ENCODE data around the gene FKBP14. TPM values are rescaled to one million over a fixed set of nuclear protein-coding genes. Genes with fewer than 3 reads are reported as not detected.
"Not testable (repeated sequence)": the region's sequence is repeated elsewhere in the genome, so short reads cannot be mapped to it uniquely, and the experiment has no call there.

FKBP14 gene, protein sequence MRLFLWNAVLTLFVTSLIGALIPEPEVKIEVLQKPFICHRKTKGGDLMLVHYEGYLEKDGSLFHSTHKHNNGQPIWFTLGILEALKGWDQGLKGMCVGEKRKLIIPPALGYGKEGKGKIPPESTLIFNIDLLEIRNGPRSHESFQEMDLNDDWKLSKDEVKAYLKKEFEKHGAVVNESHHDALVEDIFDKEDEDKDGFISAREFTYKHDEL
- 1 to 10 TPM; 1.5 to 3.3 (median 2.4) TPM for polyA plus RNA-seq (ENCODE audit: low read depth in 6 of 6)

DNA sequence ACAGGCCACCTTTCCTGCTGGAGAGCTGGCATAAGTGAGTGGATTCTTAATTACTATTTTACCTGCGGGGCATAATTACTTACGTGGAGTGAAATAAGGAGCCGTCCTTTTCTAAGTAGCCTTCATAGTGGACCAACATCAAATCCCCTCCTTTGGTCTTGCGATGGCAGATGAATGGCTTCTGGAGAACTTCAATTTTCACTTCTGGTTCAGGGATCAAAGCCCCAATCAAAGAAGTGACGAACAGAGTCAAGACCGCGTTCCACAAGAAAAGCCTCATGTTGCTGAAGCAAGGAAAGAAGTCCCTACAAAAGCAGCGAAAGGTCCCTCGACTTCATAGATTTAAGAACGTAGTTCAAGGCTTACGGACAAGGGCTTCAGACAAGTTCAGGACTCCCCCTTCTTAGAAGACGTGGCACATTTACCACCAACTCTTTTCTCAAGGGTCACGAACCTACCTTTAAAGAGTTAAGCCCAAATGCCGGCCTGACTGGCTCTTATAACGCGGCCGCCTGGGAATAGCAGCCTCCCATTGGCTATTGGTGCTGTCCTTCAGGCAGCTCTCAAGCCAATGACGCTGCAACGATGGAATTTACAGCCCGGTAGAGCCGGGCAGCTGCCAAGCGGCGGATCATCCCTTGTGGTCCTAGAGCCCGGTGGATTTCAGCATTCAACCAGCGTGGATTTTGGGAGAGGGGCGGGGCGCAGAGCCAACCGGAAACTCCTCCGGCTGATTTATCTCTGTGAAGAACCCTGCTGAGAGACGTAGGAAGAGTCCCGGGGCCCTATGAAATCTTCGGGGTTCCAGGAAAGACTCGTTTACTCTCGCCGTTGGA, at the start of gene FKBP14:
TSS of gene FKBP14 (minus strand) at position 474 of the 836 bp plus-strand sequence. CDS start at position 280, 194 bp downstream.
- Mint-ChIP-seq H3K9me3 (no peaks in the 10 kb centered on the region), H3K27me3 (no peaks in the 10 kb centered on the region), H3K4me1 (peaks cover 24 to 33% (median 28%) of the 10 kb centered on the region in 3 donors), H3K36me3 (no peaks in the 10 kb centered on the region), H3K27ac (peak within 1 kb of the TSS; percentile 91 to 97 (median 96)), H3K4me3 (peak within 1 kb of the TSS in 4 of 8 donors; percentile 53 to 99 (median 96))
- ATAC-seq (ENCODE audit: low read depth in 2 of 2), result peak; percentile 78 to 81
- DNase-seq, result peak; percentile 88

DNA sequence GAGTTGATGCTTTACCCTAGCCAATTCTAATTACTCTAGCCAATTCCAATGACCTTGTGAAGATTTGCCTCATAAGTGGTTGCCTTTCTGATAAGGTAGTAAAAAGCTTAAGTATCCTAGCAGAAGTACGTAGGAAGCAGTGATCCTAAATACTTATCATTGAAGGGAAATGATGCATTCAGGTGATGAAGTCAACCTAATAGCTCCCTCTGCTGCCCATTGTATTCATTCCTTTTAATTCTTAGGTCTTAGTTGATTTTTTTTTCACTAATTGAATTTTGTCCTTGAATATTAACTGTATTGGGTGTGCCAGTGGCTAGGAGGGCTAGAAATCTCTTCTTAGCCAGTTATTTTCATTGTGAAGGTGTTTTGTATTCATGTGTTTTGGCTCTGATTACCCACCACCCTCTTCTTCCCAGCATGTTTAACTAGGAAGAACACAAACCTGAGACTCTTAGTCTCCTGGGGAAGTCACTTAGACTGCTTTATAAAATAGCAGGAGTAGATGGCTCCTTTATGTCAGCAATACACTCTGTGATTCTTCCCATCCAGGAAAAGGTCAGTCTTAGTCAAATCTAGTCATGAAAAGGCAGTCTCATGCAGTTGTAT, 48.0 kb upstream of the FKBP14 start:
- Mint-ChIP-seq H3K4me1 (no peaks in the 10 kb centered on the region), H3K27ac (no peak overlapping the region), H3K27me3 (no peaks in the 10 kb centered on the region), H3K4me3 (no peak overlapping the region), H3K9me3 (no peaks in the 10 kb centered on the region), H3K36me3 (peaks cover 8 to 10% of the 10 kb centered on the region in 2 donors)
- ATAC-seq (ENCODE audit: low read depth in 2 of 2) (no peak), DNase-seq (peak; percentile 3)

DNA sequence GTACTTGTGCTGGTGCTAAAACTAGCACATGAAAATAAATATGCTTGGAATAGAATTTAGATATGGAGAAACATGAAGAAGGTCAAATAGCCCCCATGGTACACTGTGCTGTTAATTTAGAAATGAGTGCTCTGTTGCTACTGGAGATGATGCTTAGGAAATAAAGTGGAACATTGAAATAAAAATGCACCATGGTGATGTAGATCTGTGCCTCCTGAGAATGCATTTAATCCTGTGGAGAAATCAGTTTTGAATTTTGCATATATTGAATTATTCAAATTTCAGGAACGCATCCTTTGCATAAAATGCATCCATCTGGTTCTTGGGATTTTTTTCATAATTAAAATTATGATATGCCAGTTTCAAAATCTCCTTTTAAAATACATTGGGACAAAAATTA, 46.2 kb upstream of the FKBP14 start:
- no peaks in the 10 kb centered on the region for H3K4me1 Mint-ChIP-seq
- H3K9me3 Mint-ChIP-seq, result no peaks in the 10 kb centered on the region
- no peaks in the 10 kb centered on the region for H3K27me3 Mint-ChIP-seq
- DNase-seq (no peak), ATAC-seq (ENCODE audit: low read depth in 2 of 2) (no peak)
- H3K27ac Mint-ChIP-seq, result peak overlapping the region in 1 of 6 donors; percentile 58
- no peak overlapping the region for H3K4me3 Mint-ChIP-seq
- H3K36me3 Mint-ChIP-seq, result peaks cover 7 to 8% of the 10 kb centered on the region in 2 donors

DNA sequence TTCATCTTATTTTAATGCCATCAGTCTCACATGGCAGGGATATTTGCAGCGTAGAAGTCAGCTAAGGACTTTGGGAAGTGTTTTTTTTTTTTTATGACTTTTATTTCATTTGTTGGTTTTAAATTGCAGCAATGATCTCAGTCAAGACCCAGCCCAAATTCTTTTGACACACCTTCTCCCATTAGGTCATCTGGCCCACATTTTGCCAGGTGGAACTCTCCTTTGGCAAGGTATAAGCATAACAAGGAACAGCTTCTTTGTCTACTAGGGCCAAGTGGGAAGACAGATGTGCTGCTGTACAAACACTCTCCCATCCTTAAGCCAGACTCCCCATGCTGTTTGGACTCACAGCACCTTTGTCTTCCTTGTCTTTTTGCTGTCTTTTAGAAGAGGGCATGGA, 43.5 kb upstream of the FKBP14 start:
- DNase-seq, result no peak
- Mint-ChIP-seq H3K4me1 (no peaks in the 10 kb centered on the region), H3K4me3 (no peak overlapping the region), H3K27me3 (no peaks in the 10 kb centered on the region), H3K36me3 (peaks cover 8 to 9% of the 10 kb centered on the region in 2 donors), H3K9me3 (no peaks in the 10 kb centered on the region), H3K27ac (peak overlapping the region in 1 of 6 donors; percentile 11)
- no peak for ATAC-seq (ENCODE audit: low read depth in 2 of 2)

DNA sequence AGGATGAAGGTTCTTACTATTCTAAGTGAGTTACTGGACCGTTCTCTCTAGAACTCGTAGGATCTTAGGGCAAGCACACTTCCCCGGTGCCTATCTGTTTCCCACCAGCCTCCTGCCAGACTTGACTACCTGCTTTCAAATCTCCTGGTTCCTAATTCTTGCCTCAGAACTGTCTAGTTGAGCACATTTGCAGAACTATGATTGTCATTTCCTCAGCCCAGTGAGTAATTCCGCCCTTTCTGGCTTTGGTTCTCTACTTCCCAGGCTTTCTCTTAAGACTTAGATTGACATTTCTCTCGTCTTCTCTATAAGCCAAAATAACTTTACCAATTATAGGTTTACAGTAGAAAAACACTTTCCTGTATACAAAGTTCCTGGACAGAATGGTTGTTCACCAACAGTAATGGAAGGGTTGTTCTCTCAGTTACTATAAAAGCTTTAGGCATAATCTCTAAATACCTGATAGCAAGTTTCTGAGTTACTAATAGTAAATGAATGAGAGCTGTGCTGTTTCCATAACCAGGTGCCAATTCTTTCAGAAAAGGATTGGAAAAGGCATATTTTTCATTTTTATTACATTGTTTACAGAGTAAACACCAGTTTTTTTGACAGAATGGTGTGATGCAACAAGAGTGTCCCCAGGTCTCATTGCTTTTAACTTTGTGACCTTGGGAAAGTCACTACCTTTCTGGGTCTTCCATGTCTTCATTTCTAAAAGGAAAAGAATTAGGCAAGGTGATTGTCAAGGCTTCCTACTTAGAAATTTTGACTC, 42.8 kb upstream of the FKBP14 start:
- Mint-ChIP-seq H3K36me3 (peaks cover 8 to 9% of the 10 kb centered on the region in 2 donors), H3K4me1 (no peaks in the 10 kb centered on the region), H3K4me3 (no peak overlapping the region), H3K27ac (peak overlapping the region in 1 of 6 donors; percentile 9), H3K9me3 (no peaks in the 10 kb centered on the region), H3K27me3 (no peaks in the 10 kb centered on the region)
- DNase-seq (no peak), ATAC-seq (ENCODE audit: low read depth in 2 of 2) (no peak)

DNA sequence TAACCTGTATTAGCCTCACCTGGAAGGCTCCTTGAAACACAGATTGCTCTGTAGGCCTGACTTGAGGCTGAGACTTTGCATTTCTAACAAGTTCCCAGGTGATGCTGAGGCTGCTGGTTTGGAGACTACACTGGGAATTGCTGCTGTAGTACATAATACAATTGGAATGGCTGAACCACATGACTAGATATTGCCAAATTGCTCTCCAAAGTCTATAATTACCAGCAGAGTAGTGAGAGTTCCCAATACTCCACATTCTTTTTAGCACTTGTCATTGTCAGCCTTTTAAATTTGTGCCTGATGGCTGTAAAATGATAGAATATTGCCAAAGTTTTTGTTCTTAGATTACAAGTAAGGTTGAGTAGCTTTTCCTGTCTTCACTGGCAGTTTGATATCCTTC, 41.6 kb upstream of the FKBP14 start:
- no peak overlapping the region for H3K27ac Mint-ChIP-seq
- H3K9me3 Mint-ChIP-seq, result no peaks in the 10 kb centered on the region
- DNase-seq (no peak), ATAC-seq (ENCODE audit: low read depth in 2 of 2) (no peak)
- no peaks in the 10 kb centered on the region for H3K4me1 Mint-ChIP-seq
- H3K4me3 Mint-ChIP-seq, result no peak overlapping the region
- peaks cover 8 to 9% of the 10 kb centered on the region in 2 donors for H3K36me3 Mint-ChIP-seq
- no peaks in the 10 kb centered on the region for H3K27me3 Mint-ChIP-seq

DNA sequence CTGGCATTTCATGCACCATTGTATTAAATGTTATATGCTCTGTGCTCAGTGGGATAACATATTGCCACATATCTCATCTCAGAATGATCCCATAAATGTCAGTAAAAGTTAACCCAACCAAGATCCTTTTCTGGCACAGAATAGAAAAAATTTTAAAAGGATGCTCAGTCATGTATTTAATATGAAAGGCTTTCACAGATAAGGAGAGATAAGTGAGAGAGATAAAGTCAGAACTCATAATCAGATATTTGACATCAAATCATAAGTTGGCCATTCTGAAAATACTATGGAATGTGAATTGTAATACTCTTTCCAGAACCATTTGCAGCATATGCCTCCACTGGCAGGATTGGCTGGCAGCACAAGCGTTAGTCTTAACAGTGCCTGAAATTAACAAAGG, 40.2 kb upstream of the FKBP14 start:
- Mint-ChIP-seq H3K9me3 (no peaks in the 10 kb centered on the region), H3K27me3 (no peaks in the 10 kb centered on the region)

DNA sequence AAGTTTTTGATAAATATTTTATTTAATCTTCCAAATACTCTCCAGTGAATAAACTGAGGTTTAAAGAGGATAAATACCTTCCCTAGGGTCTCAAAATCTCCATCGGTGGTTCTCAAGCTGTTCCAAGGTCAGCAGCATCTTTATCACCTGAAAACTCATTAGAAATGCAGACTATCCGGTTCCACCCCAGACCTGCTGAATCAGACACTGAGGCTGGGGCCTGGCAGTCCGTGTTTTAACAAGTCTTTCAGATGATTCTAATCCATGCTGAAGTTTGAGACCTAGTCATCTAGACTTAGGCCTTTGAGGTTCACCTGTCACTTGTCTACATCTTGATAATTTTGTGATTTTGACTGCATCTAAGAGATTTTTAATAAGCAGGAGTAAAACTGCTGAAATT, 39.2 kb upstream of the FKBP14 start:
- peaks cover 0 to 4% of the 10 kb centered on the region in 2 donors for H3K36me3 Mint-ChIP-seq
- peak overlapping the region in 1 of 6 donors; percentile 44 for H3K27ac Mint-ChIP-seq
- DNase-seq, result no peak
- no peak overlapping the region for H3K4me3 Mint-ChIP-seq
- no peak for ATAC-seq (ENCODE audit: low read depth in 2 of 2)
- H3K4me1 Mint-ChIP-seq, result peaks cover 4 to 13% (median 8%) of the 10 kb centered on the region in 3 donors
- H3K27me3 Mint-ChIP-seq, result no peaks in the 10 kb centered on the region
- no peaks in the 10 kb centered on the region for H3K9me3 Mint-ChIP-seq

More for the DNA sequence above, 40.2 kb upstream of the FKBP14 start:
- ATAC-seq (ENCODE audit: low read depth in 2 of 2) (no peak), DNase-seq (no peak)
- Mint-ChIP-seq H3K27ac (no peak overlapping the region), H3K4me1 (peaks cover 4 to 10% (median 8%) of the 10 kb centered on the region in 3 donors), H3K36me3 (peaks cover 8 to 9% of the 10 kb centered on the region in 2 donors), H3K4me3 (no peak overlapping the region)

DNA sequence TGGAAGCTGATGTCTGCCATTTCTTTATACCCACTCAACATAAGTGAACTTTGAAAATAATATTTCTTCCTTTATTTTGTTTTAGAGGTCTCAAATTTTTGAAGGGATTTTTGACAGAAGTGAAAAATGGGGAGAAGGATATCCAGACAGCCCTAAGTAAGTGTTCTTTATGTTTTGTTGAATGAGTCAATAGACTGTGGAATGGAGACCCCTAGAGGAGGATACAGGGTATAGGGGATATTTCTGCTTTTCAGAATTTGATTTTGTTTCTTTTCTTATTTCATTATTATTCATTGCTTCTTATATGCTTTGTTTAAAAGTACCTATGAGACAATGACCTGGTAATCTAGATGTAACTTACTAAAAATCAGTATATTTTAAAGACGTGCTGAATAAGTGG, 36.1 kb upstream of the FKBP14 start:
- ATAC-seq (ENCODE audit: low read depth in 2 of 2), result peak; percentile 62 to 73
- peaks cover 8 to 20% (median 15%) of the 10 kb centered on the region in 3 donors for H3K4me1 Mint-ChIP-seq
- H3K27me3 Mint-ChIP-seq, result no peaks in the 10 kb centered on the region
- H3K4me3 Mint-ChIP-seq, result peak overlapping the region in 1 of 8 donors; percentile 2
- H3K36me3 Mint-ChIP-seq, result peaks cover 0 to 1% of the 10 kb centered on the region in 2 donors
- peak overlapping the region in 1 of 6 donors; percentile 57 for H3K27ac Mint-ChIP-seq
- no peaks in the 10 kb centered on the region for H3K9me3 Mint-ChIP-seq
- DNase-seq, result peak; percentile 33

DNA sequence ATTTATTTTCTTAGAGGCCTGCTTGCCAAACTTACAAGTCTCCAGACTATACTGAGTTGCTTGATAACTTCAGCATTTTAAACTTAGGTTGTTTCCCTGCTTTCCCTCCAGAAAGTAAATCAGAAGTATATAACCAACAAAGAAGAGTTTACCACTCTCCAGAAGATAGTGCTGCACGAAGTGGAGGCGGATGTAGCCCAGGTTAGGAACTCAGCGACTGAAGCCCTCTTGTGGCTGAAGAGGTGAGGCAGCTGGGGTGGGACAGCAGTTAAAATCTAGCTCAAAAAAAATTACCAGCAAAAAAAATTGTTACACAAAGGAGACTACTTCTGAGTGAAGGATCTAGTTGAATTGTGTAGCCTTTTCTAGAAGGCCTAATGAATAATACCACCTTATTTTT, 35.3 kb upstream of the FKBP14 start:
- peak; percentile 86 to 89 for ATAC-seq (ENCODE audit: low read depth in 2 of 2)
- H3K36me3 Mint-ChIP-seq, H3K9me3 Mint-ChIP-seq, H3K4me3 Mint-ChIP-seq, H3K27me3 Mint-ChIP-seq: not testable (repeated sequence)
- Mint-ChIP-seq H3K4me1 (peaks cover 8 to 20% (median 15%) of the 10 kb centered on the region in 3 donors), H3K27ac (peak overlapping the region in 1 of 6 donors; percentile 62)
- DNase-seq, result peak; percentile 34

DNA sequence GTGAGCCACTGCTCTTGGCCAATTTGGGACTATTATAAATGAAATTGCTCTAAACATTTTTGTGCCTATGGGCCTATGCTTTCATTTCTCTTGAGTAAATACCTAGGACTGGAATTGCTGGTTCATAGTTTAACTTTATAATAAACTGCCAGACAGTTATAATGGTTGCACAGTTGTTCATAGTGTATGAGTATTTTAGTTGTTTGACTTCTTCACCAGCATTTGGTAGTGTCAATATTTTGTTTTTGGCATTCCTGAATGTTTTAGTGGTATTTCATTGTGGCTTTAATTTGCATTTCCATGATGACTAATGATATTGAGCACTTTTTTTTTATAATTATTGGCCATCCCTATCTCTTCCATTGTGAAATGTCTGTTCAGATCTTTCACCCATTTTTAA, 31.2 kb upstream of the FKBP14 start:
- H3K27me3 Mint-ChIP-seq, result no peaks in the 10 kb centered on the region
- no peak for DNase-seq
- no peak for ATAC-seq (ENCODE audit: low read depth in 2 of 2)
- no peaks in the 10 kb centered on the region for H3K9me3 Mint-ChIP-seq
- no peak overlapping the region for H3K4me3 Mint-ChIP-seq
- no peak overlapping the region for H3K27ac Mint-ChIP-seq
- H3K4me1 Mint-ChIP-seq, result peaks cover 8 to 20% (median 14%) of the 10 kb centered on the region in 3 donors
- peaks cover 0 to 5% of the 10 kb centered on the region in 2 donors for H3K36me3 Mint-ChIP-seq

DNA sequence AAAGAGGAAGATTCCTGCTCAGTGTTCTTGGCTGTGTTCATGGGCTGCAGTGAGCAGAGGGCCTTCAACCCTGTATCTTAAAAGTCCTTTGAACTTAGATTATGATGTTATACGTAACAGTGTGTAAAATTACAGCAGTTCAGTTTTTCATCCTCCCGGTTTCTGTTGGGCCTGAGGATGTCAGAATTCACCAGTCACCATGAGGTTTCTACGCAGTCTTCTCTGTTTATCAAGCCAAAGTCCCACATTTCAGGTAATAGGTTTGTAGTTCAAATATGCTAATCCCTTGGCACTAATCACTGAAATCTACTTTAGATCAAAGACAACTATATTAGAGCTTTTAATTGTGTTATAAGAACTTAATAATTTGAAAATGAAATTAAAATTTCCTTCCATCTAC, 26.6 kb upstream of the FKBP14 start:
- peaks cover 12 to 14% of the 10 kb centered on the region in 2 donors for H3K36me3 Mint-ChIP-seq
- no peak for DNase-seq
- H3K27ac Mint-ChIP-seq, result no peak overlapping the region
- no peaks in the 10 kb centered on the region for H3K4me1 Mint-ChIP-seq
- H3K27me3 Mint-ChIP-seq, result no peaks in the 10 kb centered on the region
- no peak overlapping the region for H3K4me3 Mint-ChIP-seq
- no peak for ATAC-seq (ENCODE audit: low read depth in 2 of 2)
- no peaks in the 10 kb centered on the region for H3K9me3 Mint-ChIP-seq

DNA sequence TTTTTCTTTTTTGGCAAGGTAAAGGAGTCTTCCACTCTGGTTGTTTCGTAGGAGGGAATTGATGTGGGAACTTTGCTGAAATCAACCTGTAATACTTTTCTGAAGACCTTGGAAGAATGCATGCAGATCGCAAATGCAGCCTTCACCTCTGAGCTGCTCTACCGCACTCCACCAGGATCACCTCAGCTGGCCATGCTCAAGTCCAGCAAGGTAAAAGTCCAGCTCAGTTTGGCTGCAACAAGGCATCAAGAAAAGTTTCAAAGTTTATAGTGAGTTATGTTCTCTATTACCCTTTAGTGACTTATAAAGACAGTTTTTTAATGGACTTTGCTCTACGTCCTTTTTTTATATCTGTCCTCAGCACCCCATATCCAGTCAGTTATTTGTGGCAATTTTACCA, 22.7 kb upstream of the FKBP14 start:
- Mint-ChIP-seq H3K4me3 (no peak overlapping the region), H3K27ac (peak overlapping the region in 1 of 6 donors; percentile 2), H3K36me3 (peaks cover 21 to 25% of the 10 kb centered on the region in 2 donors), H3K27me3 (no peaks in the 10 kb centered on the region), H3K9me3 (no peaks in the 10 kb centered on the region), H3K4me1 (no peaks in the 10 kb centered on the region)
- ATAC-seq (ENCODE audit: low read depth in 2 of 2) (no peak), DNase-seq (no peak)

Measured in naive B cell (primary cell).